Immature natural killer cell (primary cell): ENCODE data around the gene BSCL2. TPM values are rescaled to one million over a fixed set of nuclear protein-coding genes. Genes with fewer than 3 reads are reported as not detected.
"Not testable (repeated sequence)": the region's sequence is repeated elsewhere in the genome, so short reads cannot be mapped to it uniquely, and the experiment has no call there.

Experiments used
- DNase-seq, 3 donors: peaks; one replicate each; pipeline ENCODE4 v3.0.0; 2022; ENCODE audit warnings: mixed read lengths in 1 of 3
- H3K27ac Mint-ChIP-seq, 6 donors: one replicate each; pipeline ENCODE4 v1.8.0; 2020; ENCODE audit warnings: mixed read lengths in 6 of 6, mild to moderate bottlenecking in 5 of 6, inconsistent platforms in 4 of 6, moderate library complexity in 3 of 6
- H3K27me3 Mint-ChIP-seq, 3 donors: one replicate each; pipeline ENCODE4 v1.8.0; 2020 to 2021; ENCODE audit warnings: low read depth in 3 of 3, mild to moderate bottlenecking in 3 of 3, mixed read lengths in 3 of 3, moderate library complexity in 3 of 3, inconsistent platforms in 1 of 3
- H3K36me3 Mint-ChIP-seq, 3 donors: one replicate each; pipeline ENCODE4 v1.8.0; 2020; ENCODE audit warnings: mixed read lengths in 3 of 3, inconsistent platforms in 2 of 3, mild to moderate bottlenecking in 2 of 3
- H3K4me1 Mint-ChIP-seq, 2 donors: one replicate each; pipeline ENCODE4 v1.8.0; 2020; ENCODE audit warnings: inconsistent platforms in 2 of 2, mild to moderate bottlenecking in 2 of 2, mixed read lengths in 2 of 2, moderate library complexity in 1 of 2
- H3K4me3 Mint-ChIP-seq, 5 donors: one replicate each; pipeline ENCODE4 v1.8.0; 2020; ENCODE audit warnings: mild to moderate bottlenecking in 5 of 5, mixed read lengths in 5 of 5, inconsistent platforms in 3 of 5, moderate library complexity in 3 of 5
- H3K9me3 Mint-ChIP-seq, 6 donors: one replicate each; pipeline ENCODE4 v1.8.0; 2020; ENCODE audit warnings: mild to moderate bottlenecking in 6 of 6, mixed read lengths in 6 of 6, inconsistent platforms in 4 of 6, moderate library complexity in 3 of 6
- polyA plus RNA-seq, 3 donors: library from polyadenylated mRNA; unstranded; fragments of 300-500 nt; fragmentation: Illumina TruSeq; gene quantifications; one replicate each; pipeline ENCODE4 v1.2.3, GENCODE V29; 2021

The BSCL2 gene
- polyA plus RNA-seq, 3 donors from 2014 or later = 52.5 to 54.1 (median 53.6) TPM

GRCh38 chr11:62712861-62713260, 5.6 kb upstream of the BSCL2 start:
- no peaks in the 10 kb centered on the region for H3K9me3 Mint-ChIP-seq
- DNase-seq = no peak
- peaks cover 30 to 53% of the 10 kb centered on the region in 2 donors for H3K4me1 Mint-ChIP-seq
- peaks cover 2 to 6% (median 4%) of the 10 kb centered on the region in 3 donors for H3K27me3 Mint-ChIP-seq
- H3K4me3 Mint-ChIP-seq = peak overlapping the region in 2 of 5 donors; percentile 13
- H3K27ac Mint-ChIP-seq = peak overlapping the region; percentile 18 to 90 (median 71)
- H3K36me3 Mint-ChIP-seq = peaks cover 11 to 34% (median 25%) of the 10 kb centered on the region in 3 donors

- no peak for DNase-seq
- H3K4me3 Mint-ChIP-seq = peak overlapping the region in 1 of 5 donors; percentile 15
- no peaks in the 10 kb centered on the region for H3K9me3 Mint-ChIP-seq
- peaks cover 2 to 6% (median 4%) of the 10 kb centered on the region in 3 donors for H3K27me3 Mint-ChIP-seq
- peak overlapping the region; percentile 26 to 90 (median 74) for H3K27ac Mint-ChIP-seq
- H3K4me1 Mint-ChIP-seq = peaks cover 33 to 53% of the 10 kb centered on the region in 2 donors
- peaks cover 10 to 32% (median 23%) of the 10 kb centered on the region in 3 donors for H3K36me3 Mint-ChIP-seq
Measured at GRCh38 chr11:62712276-62712812, 5.1 kb upstream of the BSCL2 start.

GRCh38 chr11:62710001-62710345, 2.7 kb upstream of the BSCL2 start:
- no peaks in the 10 kb centered on the region for H3K9me3 Mint-ChIP-seq
- H3K27ac Mint-ChIP-seq = peak overlapping the region; percentile 94 to 98 (median 97)
- H3K4me3 Mint-ChIP-seq = peak overlapping the region; percentile 91 to 96 (median 93)
- peaks cover 49 to 68% of the 10 kb centered on the region in 2 donors for H3K4me1 Mint-ChIP-seq
- H3K27me3 Mint-ChIP-seq = peaks cover 2 to 11% (median 8%) of the 10 kb centered on the region in 3 donors
- peaks cover 4 to 11% (median 5%) of the 10 kb centered on the region in 3 donors for H3K36me3 Mint-ChIP-seq
- no peak for DNase-seq

- DNase-seq = peak; percentile 95 to 96 (median 96)
- Mint-ChIP-seq H3K4me3 (peak overlapping the region; percentile 91 to 96 (median 93)), H3K27ac (peak overlapping the region; percentile 94 to 98 (median 97)), H3K9me3 (no peaks in the 10 kb centered on the region), H3K4me1 (peaks cover 49 to 69% of the 10 kb centered on the region in 2 donors), H3K27me3 (peaks cover 2 to 11% (median 8%) of the 10 kb centered on the region in 3 donors), H3K36me3 (peaks cover 4 to 7% (median 5%) of the 10 kb centered on the region in 3 donors)
Measured at GRCh38 chr11:62709247-62710000, 2.2 kb upstream of the BSCL2 start.

- H3K36me3 Mint-ChIP-seq = peaks cover 4 to 7% (median 5%) of the 10 kb centered on the region in 3 donors
- H3K4me1 Mint-ChIP-seq = peaks cover 49 to 69% of the 10 kb centered on the region in 2 donors
- H3K27me3 Mint-ChIP-seq = peaks cover 2 to 11% (median 8%) of the 10 kb centered on the region in 3 donors
- H3K9me3 Mint-ChIP-seq = no peaks in the 10 kb centered on the region
- no peak for DNase-seq
- peak overlapping the region; percentile 94 to 98 (median 97) for H3K27ac Mint-ChIP-seq
- H3K4me3 Mint-ChIP-seq = peak overlapping the region; percentile 91 to 96 (median 93)
Measured at GRCh38 chr11:62708793-62709192, 1.6 kb upstream of the BSCL2 start.

- Mint-ChIP-seq H3K36me3 (peaks cover 1 to 5% (median 5%) of the 10 kb centered on the region in 3 donors), H3K4me3 (peak overlapping the region; percentile 91 to 96 (median 93)), H3K27ac (peak overlapping the region; percentile 94 to 98 (median 97)), H3K4me1 (peaks cover 48 to 66% of the 10 kb centered on the region in 2 donors), H3K9me3 (no peaks in the 10 kb centered on the region), H3K27me3 (peaks cover 2 to 11% (median 8%) of the 10 kb centered on the region in 3 donors)
- DNase-seq = no peak
Measured at GRCh38 chr11:62708392-62708791, 1.2 kb upstream of the BSCL2 start.

GRCh38 chr11:62706850-62707247, 375 bp downstream of the BSCL2 start:
- Mint-ChIP-seq H3K36me3 (peaks cover 0 to 3% (median 0%) of the 10 kb centered on the region in 3 donors), H3K4me3 (peak overlapping the region; percentile 87 to 91 (median 90)), H3K27me3 (peaks cover 2 to 11% (median 8%) of the 10 kb centered on the region in 3 donors), H3K27ac (peak overlapping the region; percentile 76 to 92 (median 89)), H3K4me1 (peaks cover 47 to 51% of the 10 kb centered on the region in 2 donors), H3K9me3 (no peaks in the 10 kb centered on the region)
- DNase-seq = no peak

GRCh38 chr11:62705880-62706849, 1.1 kb downstream of the BSCL2 start:
- H3K4me1 Mint-ChIP-seq = peaks cover 47 to 51% of the 10 kb centered on the region in 2 donors
- H3K36me3 Mint-ChIP-seq = peaks cover 0 to 3% (median 0%) of the 10 kb centered on the region in 3 donors
- H3K9me3 Mint-ChIP-seq = no peaks in the 10 kb centered on the region
- H3K27me3 Mint-ChIP-seq = peaks cover 2 to 11% (median 8%) of the 10 kb centered on the region in 3 donors
- peak overlapping the region; percentile 87 to 95 (median 92) for H3K27ac Mint-ChIP-seq
- DNase-seq = peak; percentile 93 to 94 (median 93)
- peak overlapping the region; percentile 87 to 91 (median 90) for H3K4me3 Mint-ChIP-seq

- Mint-ChIP-seq H3K27me3 (peaks cover 2 to 11% (median 8%) of the 10 kb centered on the region in 3 donors), H3K4me3 (peak overlapping the region; percentile 87 to 91 (median 90)), H3K4me1 (peaks cover 46 to 49% of the 10 kb centered on the region in 2 donors), H3K27ac (peak overlapping the region; percentile 86 to 95 (median 90)), H3K9me3 (no peaks in the 10 kb centered on the region), H3K36me3 (peaks cover 0 to 3% (median 0%) of the 10 kb centered on the region in 3 donors)
- DNase-seq = no peak
Measured at GRCh38 chr11:62705413-62705812, 1.8 kb downstream of the BSCL2 start.

- not testable (repeated sequence) for H3K4me3 Mint-ChIP-seq, H3K27ac Mint-ChIP-seq, H3K36me3 Mint-ChIP-seq, H3K27me3 Mint-ChIP-seq, DNase-seq, H3K9me3 Mint-ChIP-seq
- H3K4me1 Mint-ChIP-seq = peaks cover 31 to 34% of the 10 kb centered on the region in 2 donors
Measured at GRCh38 chr11:62703921-62704320, 3.3 kb downstream of the BSCL2 start.

- no peak overlapping the region for H3K27ac Mint-ChIP-seq
- no peak for DNase-seq
- peaks cover 0 to 3% (median 0%) of the 10 kb centered on the region in 3 donors for H3K36me3 Mint-ChIP-seq
- H3K27me3 Mint-ChIP-seq = peaks cover 0 to 5% (median 4%) of the 10 kb centered on the region in 3 donors
- peaks cover 18 to 20% of the 10 kb centered on the region in 2 donors for H3K4me1 Mint-ChIP-seq
- no peaks in the 10 kb centered on the region for H3K9me3 Mint-ChIP-seq
- H3K4me3 Mint-ChIP-seq = no peak overlapping the region
Measured at GRCh38 chr11:62702246-62702645, 5.0 kb downstream of the BSCL2 start.

- H3K27me3 Mint-ChIP-seq = peaks cover 0 to 4% (median 0%) of the 10 kb centered on the region in 3 donors
- DNase-seq = peak; percentile 69 to 78 (median 73)
- H3K4me1 Mint-ChIP-seq = peaks cover 5 to 7% of the 10 kb centered on the region in 2 donors
- H3K9me3 Mint-ChIP-seq = no peaks in the 10 kb centered on the region
- peaks cover 8 to 13% (median 9%) of the 10 kb centered on the region in 3 donors for H3K36me3 Mint-ChIP-seq
- H3K27ac Mint-ChIP-seq = peak overlapping the region in 4 of 6 donors; percentile 14 to 76 (median 34)
- H3K4me3 Mint-ChIP-seq = no peak overlapping the region
Measured at GRCh38 chr11:62694455-62695167, 12.6 kb downstream of the BSCL2 start.
